Neutrophil (primary cell): Measurements from ENCODE around the gene FAM227A.

ENCODE experiments used
- H3K27ac ChIP-seq: fragments of 200-600 bp; sonication (generic); 2 replicates; pipeline ENCODE4 v1.5.1; 2016; ENCODE audit warnings: mild to moderate bottlenecking, moderate library complexity
- H3K27me3 ChIP-seq: fragments of 200-600 bp; sonication (generic); 2 replicates; pipeline ENCODE4 v1.6.0; 2016; ENCODE audit warnings: mild to moderate bottlenecking
- H3K36me3 ChIP-seq: fragments of 200-600 bp; sonication (generic); 2 replicates; pipeline ENCODE4 v1.5.1; 2017
- H3K4me1 ChIP-seq, 2 experiments: fragments of 200-600 bp in 1 of 2; sonication (generic) in 1 of 2; 1 replicate in 1 of 2; 2 replicates in 1 of 2; pipeline versions ENCODE4 v1.5.1 to v1.6.1; 2013 to 2016; ENCODE audit warnings: low read depth in 1 of 2, low read length in 1 of 2, mild to moderate bottlenecking in 1 of 2, moderate library complexity in 1 of 2; ENCODE audit not compliant: control insufficient read depth in 1 of 2, insufficient read depth in 1 of 2
- H3K4me3 ChIP-seq, 2 experiments: fragments of 200-600 bp in 1 of 2; sonication (generic) in 1 of 2; 1 replicate in 1 of 2; 2 replicates in 1 of 2; pipeline ENCODE4 v1.5.1; 2013 to 2016; ENCODE audit warnings: low read depth in 1 of 2, low read length in 1 of 2, mild to moderate bottlenecking in 1 of 2, moderate library complexity in 1 of 2
- H3K9me3 ChIP-seq: fragments of 200-600 bp; sonication (generic); 2 replicates; pipeline ENCODE4 v1.5.1; 2016
- TF ChIP-seq, protein P1 (sequence below): fragments of 200-600 bp; sonication (generic); IDR thresholded peaks from 2 replicates; pipeline ENCODE4 v1.5.1; 2016; ENCODE audit warnings: antibody characterized with exemption

Gene FAM227A

DNA sequence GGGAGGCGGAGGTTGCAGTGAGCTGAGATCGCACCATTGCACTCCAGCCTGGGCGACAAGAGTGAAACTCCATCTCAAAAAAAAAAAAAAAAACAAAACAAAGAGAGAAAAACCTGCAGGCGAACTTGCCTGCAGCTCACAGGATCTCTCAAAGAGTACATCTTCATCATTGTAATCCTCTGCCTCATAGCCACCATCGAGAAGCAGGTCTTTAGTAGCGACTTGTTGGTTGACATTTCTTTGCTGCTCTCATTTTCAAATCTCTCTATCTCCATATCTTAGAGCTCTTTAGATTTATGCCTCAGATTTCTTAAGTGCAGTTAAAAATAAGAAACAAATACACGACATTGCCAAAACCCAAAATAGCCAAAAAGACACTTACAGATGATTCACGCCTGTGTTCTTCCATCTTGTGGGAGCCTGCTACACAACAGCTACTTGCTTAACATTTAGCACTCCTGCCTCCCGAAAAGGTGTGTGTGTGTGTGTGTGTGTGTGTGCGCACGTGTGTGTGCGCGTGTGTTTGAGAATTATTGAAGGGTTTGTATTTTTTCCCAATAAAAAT is 14.6 kb downstream of the FAM227A start:
- TF ChIP-seq, protein P1, sequence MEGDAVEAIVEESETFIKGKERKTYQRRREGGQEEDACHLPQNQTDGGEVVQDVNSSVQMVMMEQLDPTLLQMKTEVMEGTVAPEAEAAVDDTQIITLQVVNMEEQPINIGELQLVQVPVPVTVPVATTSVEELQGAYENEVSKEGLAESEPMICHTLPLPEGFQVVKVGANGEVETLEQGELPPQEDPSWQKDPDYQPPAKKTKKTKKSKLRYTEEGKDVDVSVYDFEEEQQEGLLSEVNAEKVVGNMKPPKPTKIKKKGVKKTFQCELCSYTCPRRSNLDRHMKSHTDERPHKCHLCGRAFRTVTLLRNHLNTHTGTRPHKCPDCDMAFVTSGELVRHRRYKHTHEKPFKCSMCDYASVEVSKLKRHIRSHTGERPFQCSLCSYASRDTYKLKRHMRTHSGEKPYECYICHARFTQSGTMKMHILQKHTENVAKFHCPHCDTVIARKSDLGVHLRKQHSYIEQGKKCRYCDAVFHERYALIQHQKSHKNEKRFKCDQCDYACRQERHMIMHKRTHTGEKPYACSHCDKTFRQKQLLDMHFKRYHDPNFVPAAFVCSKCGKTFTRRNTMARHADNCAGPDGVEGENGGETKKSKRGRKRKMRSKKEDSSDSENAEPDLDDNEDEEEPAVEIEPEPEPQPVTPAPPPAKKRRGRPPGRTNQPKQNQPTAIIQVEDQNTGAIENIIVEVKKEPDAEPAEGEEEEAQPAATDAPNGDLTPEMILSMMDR = no peak
- Histone ChIP-seq H3K36me3 (no peaks in the 10 kb centered on the region), H3K27ac (no peak overlapping the region), H3K4me1 (no peaks in the 10 kb centered on the region), H3K27me3 (no peaks in the 10 kb centered on the region), H3K4me3 (no peak overlapping the region), H3K9me3 (no peaks in the 10 kb centered on the region)

GRCh38 chr22:38638728-38639127 is 17.5 kb downstream of the FAM227A start:
- Histone ChIP-seq H3K27me3 (no peaks in the 10 kb centered on the region), H3K4me3 (no peak overlapping the region), H3K36me3 (no peaks in the 10 kb centered on the region), H3K9me3 (no peaks in the 10 kb centered on the region), H3K4me1 (no peaks in the 10 kb centered on the region), H3K27ac (no peak overlapping the region)
- TF ChIP-seq, protein P1 = no peak

DNA sequence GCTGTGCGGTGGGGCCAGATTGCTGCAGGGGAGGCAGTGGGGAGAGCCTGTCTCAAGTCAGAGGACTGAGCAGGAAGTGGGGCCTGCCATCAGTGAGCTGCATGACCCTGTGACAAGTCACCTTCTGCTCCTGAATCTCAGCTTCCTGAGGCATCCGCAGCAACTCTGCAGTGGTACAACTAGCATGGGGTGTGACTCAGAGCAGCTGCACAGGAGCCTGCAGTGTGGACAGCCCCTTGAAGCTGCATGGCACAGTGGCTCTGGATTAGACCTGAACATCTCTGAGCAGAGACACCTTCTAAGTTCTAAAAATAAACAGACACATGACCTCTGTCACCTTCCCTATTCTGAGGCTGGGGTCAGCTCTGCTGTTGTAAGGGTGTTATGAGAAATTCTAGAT is 18.0 kb downstream of the FAM227A start:
- TF ChIP-seq, protein P1 = no peak
- H3K9me3 ChIP-seq = no peaks in the 10 kb centered on the region

DNA sequence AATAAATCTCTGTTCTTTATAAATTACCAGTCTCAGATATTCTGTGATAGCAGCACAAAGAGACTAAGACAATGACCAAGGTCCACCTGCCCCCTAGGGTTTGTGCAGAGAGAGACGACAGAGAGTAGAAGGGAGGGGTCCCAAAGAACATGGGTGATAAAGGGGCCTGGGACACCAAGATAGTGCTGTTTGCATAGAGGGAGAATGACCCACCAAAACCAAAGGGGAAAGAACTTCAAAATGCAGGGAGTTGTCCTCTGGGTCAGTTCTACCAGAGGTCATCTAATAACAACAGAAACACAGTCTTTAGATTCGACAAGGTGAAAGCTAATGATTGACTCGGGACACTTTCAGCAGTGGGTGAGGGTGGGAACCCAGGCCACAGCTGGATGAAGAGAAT is 23.7 kb downstream of the FAM227A start:
- H3K36me3 ChIP-seq = no peaks in the 10 kb centered on the region
- no peaks in the 10 kb centered on the region for H3K9me3 ChIP-seq
- H3K27me3 ChIP-seq = no peaks in the 10 kb centered on the region
- TF ChIP-seq, protein P1 = no peak
- peaks cover 0 to 5% of the 10 kb centered on the region in 2 experiments for H3K4me1 ChIP-seq
- no peak overlapping the region for H3K27ac ChIP-seq
- H3K4me3 ChIP-seq = no peak overlapping the region

More for the DNA sequence above, 18.0 kb downstream of the FAM227A start:
- H3K27me3 ChIP-seq = no peaks in the 10 kb centered on the region
- H3K36me3 ChIP-seq = no peaks in the 10 kb centered on the region
- H3K4me3 ChIP-seq = no peak overlapping the region
- H3K27ac ChIP-seq = no peak overlapping the region
- H3K4me1 ChIP-seq = no peaks in the 10 kb centered on the region

GRCh38 chr22:38631724-38632123 is 24.5 kb downstream of the FAM227A start:
- no peaks in the 10 kb centered on the region for H3K36me3 ChIP-seq
- no peaks in the 10 kb centered on the region for H3K9me3 ChIP-seq
- H3K27ac ChIP-seq = no peak overlapping the region
- H3K27me3 ChIP-seq = no peaks in the 10 kb centered on the region
- peaks cover 0 to 5% of the 10 kb centered on the region in 2 experiments for H3K4me1 ChIP-seq
- TF ChIP-seq, protein P1 = no peak
- H3K4me3 ChIP-seq = no peak overlapping the region
